ENCODE results near the gene PPFIA4. TPM values are rescaled to one million over a fixed set of nuclear protein-coding genes. Genes with fewer than 3 reads are reported as not detected.

Gene PPFIA4
- total RNA-seq, 1 experiment from 2014 or later: 4.5 TPM

DNA sequence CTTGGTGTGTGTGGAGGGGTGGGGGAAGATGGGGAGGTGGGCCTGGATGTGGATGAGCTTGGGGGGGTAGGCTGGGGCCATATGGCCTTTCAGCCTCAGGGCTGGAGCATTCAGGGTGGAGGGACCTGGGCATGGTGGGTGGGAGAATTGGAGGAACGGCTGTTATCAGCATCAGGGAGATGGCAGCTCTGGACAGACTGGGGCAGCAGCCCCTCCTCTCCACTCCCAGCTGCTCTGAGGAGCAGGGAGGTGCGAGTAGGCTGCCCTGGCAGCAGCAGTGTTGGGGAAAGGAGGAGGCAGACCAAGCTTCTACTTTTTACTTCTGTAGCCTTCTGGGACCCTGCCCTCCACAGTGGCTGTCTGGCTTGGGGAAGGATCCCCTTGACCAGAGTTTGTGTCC is 10.2 kb downstream of the PPFIA4 start:
- no peak for DNase-seq (ENCODE audit: low read depth, low spot score)
- in situ Hi-C loops (cut with HindIII; ENCODE audit: low pct_unique_long_range_greater_than_20kb, low sequenced_read_pairs): no loop called here

DNA sequence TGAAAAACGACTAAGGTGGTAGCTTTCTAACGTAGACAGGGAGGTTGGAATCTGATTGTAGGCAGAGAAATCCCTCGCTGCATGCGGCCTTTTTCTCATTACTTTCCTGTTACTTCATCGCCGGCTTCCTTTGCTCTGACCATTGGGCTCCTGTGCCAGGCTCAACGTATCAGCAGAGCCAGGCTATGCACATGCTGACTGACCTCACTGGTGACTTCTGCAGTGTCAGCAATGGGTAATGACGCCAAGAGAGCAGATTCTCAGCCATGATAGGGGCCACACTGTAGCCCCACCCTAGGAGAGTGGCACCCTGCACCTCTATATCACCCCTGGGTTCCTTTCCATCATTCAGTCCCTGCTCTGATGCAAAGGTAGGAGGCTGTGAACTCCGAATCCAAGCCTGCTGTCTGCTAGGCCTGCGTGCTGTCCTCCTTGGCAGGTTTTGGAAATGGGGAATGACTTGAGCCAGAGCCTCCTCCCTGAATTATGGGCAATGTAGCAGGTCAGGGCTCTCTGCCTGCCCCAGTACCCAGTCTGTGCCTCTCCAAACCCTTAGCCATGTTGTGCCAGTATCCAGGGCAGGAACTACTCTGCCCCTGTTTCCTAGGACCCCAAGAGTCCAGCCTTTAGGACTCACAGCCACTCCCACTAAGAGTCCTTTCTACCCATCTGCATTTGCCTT is 11.4 kb downstream of the PPFIA4 start:
- no peak for DNase-seq (ENCODE audit: low read depth, low spot score)
- in situ Hi-C loops (cut with HindIII; ENCODE audit: low pct_unique_long_range_greater_than_20kb, low sequenced_read_pairs): no loop called here

DNA sequence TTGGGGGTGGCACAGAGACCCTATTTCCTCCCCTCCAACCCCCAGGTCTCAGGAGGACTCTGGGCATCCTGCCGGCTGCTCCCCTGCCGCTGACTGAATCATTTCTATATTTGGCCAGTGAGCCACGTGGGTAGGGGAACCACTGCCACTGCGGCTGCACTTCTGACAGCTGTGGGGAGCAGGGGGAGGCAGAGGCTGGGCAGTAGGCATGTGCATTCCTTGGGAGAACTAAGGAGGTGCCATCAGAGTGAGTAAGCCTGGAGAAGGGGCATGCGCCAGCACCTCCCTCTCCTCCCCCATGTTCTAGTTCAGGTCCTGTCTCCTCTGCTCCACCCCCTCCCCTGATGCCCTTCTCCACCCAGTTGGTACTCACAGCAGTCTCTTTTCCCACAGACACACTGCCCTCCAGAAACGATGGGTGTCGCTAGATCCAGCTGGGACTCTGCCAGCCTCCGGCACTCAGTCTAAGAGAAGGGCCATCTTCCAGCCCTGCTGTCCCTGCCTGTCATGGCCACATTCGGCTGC is 12.0 kb downstream of the PPFIA4 start:
- in situ Hi-C loops (cut with HindIII; ENCODE audit: low pct_unique_long_range_greater_than_20kb, low sequenced_read_pairs): no loop called here
- peak; percentile 22 for DNase-seq (ENCODE audit: low read depth, low spot score)

DNA sequence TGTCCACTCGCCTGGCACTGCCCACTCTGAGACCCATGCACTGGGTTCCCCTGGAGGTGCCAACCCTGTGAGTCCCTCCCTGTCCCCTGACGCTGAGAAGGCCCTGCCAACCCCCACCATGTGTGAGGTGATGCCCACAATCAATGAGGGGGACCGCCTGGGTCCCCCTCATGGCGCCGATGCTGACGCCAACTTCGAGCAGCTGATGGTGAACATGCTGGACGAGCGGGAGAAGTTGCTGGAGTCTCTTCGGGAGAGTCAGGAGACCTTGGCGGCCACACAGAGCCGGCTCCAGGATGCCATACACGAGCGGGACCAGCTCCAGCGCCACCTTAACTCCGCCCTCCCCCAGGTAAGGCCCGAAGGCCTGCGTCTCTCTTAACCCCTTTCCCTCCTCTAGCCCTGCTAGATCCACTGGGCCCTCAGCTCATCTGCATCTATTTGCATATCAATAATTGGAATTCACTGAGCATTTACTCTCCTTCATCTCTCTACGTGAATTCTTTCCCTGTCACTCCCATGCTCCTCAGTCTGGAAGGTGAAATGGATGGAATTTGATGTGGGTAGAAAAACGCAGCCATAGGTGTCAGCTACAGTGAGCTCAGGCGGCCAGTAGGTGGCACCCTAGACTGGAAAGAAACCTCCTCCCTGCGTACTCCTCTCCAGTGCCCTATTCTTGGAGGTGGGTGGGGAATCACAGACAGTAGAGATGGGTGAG is 12.8 kb downstream of the PPFIA4 start:
- in situ Hi-C loops (cut with HindIII; ENCODE audit: low pct_unique_long_range_greater_than_20kb, low sequenced_read_pairs): no loop called here
- peak; percentile 78 for DNase-seq (ENCODE audit: low read depth, low spot score)

DNA sequence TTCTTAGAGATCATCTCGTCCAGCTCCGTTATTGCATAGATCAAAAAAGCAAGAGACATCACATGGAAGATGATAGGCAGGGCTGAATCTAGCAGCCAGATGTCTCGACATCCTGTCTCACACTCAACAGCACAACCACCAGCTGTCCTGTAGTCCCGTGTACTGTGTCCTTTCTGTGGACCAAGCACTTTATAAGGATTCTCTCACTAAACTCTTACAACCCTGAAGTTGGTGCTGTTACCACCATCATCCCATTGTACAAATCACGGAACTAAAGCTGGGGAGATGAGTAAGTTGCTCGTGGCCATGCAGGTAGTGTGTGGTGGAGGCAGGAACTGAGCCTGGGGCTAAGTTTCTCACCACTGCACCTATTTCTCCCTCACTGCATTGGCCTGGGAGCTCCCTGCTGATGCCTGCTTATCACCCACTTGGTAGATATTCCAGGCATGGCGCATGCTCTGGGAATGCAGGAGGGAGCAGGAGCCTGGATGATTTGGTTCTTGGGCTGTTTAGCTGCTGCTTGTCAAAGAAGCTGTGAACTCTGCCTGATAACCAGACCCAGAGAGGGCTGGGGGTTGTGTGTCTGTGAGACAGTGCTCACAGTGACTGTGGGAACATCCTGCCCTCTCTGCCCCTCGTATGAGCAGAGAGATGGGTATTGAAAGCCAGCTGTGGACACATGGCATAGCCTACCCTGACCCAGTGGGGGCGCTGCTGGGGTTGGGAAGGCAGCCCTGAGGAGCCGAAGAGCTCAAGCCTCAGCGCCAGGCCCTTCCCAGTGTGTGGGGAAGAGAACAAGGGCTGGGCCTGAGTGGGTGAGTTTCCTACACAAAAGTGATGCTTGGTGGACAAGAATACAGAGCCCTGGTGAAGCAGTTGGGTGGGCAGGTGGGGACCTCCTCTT is 13.6 kb downstream of the PPFIA4 start:
- in situ Hi-C loops (cut with HindIII; ENCODE audit: low pct_unique_long_range_greater_than_20kb, low sequenced_read_pairs): no loop called here
- DNase-seq (ENCODE audit: low read depth, low spot score): peak; percentile 46

DNA sequence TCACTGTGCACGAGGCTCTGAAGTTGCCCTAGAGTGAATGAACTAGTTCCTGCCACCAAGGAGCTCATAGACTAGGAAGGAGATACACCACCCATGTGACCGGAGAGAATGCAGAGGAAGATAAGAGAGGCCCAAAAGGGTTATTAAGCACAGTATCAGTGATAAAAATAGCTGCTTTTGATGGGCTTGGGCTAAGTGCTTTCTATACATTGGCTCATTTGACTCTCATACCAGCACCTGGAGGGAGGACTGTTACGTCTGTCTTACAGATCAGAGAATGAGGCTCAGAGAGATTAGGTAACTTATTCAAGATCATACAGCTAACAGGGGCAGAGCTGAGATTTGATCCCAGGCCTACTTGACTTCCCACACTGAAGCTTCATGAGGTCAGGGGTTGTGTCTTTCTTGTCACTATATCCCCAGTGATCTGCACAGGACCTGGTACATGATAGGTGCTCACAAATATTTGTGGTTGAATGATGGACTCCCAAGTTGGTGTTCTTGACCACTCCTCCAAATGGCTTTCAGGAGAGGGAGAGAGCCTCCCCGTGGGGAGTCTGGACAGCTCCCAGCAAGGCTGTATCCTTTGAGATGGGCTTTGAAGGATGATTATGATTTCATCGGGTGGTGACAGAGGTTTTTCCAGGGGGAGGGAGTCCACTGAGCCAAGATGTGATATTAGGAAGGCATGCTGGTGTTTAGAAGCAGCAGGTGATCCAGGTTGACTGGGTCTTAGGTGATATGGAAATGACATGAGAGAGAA is 14.4 kb downstream of the PPFIA4 start:
- in situ Hi-C loops (cut with HindIII; ENCODE audit: low pct_unique_long_range_greater_than_20kb, low sequenced_read_pairs): no loop called here

DNA sequence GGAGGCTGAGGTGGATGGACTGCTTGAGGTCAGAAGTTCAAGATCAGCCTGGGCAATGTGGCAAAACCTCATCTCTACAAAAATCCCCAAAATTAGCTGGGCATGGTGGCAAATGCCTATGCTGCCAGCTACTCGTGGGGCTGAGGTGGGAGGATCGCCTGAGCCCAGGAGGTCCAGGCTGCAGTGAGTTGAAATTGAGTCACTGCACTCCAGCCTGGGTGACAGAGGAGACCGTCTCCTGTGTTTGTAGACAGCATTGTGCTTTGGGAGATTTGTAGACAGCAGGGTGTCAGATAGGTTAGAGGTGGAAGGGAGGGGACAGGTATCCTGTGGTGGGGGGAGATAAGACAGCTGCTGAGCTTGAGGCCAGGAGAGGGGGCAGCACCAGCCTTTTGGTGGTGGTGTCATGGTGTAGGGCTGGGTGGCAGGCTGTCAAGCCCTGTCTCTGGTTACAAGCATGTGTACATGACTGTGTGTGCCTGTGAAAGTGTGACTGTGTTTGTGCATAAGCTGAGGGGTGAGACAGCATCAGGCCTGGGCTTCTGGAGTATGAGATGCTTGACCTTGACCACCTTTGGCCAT is 15.2 kb downstream of the PPFIA4 start:
- in situ Hi-C loops (cut with HindIII; ENCODE audit: low pct_unique_long_range_greater_than_20kb, low sequenced_read_pairs): no loop called here
- no peak for DNase-seq (ENCODE audit: low read depth, low spot score)

More for the DNA sequence above, 14.4 kb downstream of the PPFIA4 start:
- no peak for DNase-seq (ENCODE audit: low read depth, low spot score)

DNA sequence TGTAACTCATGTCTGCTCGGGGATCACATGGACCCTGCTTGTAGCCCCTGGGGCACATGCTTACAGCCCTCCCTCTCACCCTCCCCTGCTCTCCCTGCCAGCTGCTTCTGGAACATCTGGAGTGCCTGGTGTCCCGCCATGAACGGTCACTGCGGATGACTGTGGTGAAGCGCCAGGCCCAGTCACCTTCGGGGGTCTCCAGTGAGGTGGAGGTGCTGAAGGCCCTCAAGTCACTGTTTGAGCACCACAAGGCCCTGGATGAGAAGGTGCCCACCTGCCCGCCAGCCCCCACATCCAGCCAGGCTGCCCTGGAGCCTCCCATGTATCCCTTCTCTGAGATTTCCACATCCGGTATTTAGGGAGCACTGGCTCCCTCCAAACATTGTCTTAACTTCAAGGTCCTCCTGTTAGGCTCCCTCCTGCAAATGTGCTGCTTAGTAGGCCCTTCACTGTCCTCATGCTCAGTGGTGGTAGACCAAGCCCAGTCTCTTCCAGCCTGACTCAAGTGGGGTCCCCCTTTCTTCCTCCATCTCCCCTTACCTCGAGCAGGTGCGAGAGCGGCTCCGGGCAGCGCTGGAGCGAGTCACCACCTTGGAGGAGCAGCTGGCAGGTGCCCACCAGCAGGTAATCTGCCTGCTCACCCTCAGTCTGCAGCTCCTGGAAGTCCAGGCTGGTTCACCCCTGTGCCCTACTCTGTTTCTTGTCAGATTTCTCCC is 17.7 kb downstream of the PPFIA4 start:
- in situ Hi-C loops (cut with HindIII; ENCODE audit: low pct_unique_long_range_greater_than_20kb, low sequenced_read_pairs): no loop called here
- DNase-seq (ENCODE audit: low read depth, low spot score): no peak

DNA sequence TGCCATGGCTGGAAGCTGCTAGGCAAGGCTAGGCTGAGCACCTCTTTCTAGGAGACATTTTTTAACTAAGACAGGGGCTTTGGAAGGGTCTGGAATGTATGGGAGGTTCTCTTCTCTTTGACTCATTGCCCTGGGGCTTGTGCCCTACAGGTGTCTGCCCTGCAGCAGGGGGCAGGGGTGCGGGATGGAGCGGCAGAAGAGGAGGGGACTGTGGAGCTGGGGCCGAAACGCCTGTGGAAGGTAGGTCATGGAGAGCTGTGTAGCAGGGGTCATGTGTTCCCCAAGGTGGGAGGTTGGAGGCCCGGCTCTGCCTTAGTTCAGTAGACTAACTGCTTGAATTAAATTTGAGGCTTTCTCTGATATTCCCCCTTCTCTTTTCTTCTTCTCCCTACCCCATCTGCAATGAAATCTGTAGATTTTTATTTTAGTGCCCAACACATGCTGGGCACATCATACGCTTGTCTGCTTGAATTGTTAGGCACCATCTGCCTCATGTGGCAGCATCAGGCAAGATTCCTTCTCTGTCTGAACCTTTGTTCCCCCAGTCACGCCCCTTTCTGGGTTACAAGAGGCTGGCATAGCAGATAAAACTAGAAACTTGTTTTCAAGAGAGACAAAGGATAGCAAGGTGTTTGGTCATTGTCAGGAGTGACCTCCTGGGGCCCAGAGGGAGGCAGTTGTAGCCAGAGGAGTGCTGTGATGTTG is 18.4 kb downstream of the PPFIA4 start:
- DNase-seq (ENCODE audit: low read depth, low spot score): no peak
- in situ Hi-C loops (cut with HindIII; ENCODE audit: low pct_unique_long_range_greater_than_20kb, low sequenced_read_pairs): no loop called here

DNA sequence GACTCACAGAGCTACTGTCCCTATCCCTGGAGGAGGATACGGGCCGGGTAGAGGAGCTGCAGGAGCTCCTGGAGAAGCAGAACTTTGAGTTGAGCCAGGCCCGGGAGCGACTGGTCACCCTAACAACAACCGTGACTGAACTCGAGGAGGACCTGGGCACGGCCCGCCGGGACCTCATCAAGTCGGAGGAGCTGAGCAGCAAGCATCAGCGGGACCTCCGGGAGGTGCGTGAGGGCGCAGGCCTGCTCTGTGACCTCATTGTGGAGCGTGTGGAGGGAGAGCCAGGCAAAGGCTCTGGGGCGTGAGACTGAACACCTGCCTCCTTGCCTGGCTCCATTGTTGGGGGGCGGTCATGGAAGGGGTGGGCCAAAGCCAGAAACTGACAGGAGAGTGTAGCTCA is 19.0 kb downstream of the PPFIA4 start:
- in situ Hi-C loops (cut with HindIII; ENCODE audit: low pct_unique_long_range_greater_than_20kb, low sequenced_read_pairs): no loop called here
- DNase-seq (ENCODE audit: low read depth, low spot score): no peak

DNA sequence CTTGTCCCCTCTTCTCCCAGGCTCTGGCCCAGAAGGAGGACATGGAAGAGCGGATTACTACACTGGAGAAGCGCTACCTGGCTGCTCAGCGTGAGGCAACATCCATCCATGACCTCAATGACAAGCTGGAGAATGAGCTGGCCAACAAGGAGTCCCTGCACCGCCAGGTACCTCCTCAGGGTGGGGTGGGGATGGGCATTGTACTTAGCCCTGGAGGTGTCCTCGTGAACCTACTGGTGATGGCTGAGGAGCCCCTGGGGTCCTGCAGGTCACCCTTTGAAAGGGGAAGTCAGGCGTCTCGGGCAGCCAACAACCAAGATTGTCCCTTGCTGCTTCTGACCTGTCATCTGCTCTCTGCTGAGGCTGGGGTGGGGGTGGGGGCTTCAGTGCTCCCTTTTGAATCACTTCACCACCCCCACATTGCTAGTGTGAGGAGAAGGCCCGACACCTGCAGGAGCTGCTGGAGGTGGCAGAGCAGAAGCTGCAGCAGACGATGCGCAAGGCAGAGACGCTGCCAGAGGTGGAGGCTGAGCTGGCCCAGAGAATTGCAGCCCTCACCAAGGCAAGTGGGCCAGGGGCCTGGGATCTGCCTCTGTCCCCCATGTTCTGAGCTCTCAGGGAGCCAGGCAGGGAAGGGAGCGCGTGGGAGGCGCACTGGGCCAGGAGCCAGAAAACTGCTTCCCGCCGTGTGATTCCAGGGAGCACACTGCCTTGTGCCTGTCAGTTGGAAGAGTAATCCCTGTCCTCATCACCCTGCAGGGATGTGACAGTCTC is 19.7 kb downstream of the PPFIA4 start:
- in situ Hi-C loops (cut with HindIII; ENCODE audit: low pct_unique_long_range_greater_than_20kb, low sequenced_read_pairs): no loop called here
- DNase-seq (ENCODE audit: low read depth, low spot score): no peak

DNA sequence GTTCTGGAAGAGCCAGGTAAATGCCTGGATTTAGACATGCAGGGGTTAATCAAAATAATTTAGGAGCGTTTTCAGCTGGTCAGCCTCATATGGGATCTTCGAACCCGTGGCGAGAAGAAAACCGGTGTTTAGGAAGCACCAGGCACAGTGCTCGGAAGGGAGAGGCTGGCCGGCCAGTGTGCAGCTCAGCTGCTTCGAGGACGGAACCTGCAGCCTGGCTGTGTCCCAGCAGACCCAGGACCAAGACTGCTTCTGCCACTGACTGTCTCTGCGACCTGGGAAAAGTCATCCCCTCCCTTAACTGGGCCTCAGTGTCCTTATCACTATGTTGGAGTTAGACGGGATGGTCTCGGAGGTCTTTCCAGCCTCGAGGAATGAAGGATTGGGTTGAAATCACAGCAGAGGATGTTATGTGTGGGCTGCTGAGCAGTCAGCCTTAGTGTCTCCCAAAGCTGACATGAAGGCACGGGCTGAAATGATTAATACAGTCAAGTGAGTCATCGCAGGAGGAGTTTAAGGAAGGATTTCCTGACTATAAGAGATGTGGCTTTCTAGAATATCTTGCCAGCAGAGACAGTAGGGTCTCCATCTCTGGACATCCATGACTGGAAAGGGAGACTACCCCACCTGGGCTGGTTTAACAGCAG is 20.8 kb downstream of the PPFIA4 start:
- DNase-seq (ENCODE audit: low read depth, low spot score): no peak
- in situ Hi-C loops (cut with HindIII; ENCODE audit: low pct_unique_long_range_greater_than_20kb, low sequenced_read_pairs): no loop called here

DNA sequence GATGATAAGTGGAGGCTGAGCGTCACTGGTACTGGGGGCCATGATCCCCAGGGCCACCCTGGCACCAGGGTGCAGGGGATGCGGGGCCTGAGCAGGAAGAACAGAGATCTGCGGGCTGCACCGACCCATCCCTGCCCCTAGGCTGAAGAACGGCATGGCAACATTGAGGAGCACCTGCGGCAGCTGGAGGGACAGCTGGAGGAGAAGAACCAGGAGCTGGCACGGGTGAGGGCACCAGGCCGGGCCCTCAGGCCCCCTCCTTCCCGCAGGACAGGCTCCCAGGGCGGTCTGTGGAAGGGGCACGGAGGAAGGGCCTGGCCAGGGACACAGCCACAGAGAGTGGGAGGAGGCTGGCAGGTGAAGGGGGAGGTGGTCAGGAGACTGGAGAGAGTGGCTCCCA is 21.8 kb downstream of the PPFIA4 start:
- no peak for DNase-seq (ENCODE audit: low read depth, low spot score)
- in situ Hi-C loops (cut with HindIII; ENCODE audit: low pct_unique_long_range_greater_than_20kb, low sequenced_read_pairs): no loop called here

DNA sequence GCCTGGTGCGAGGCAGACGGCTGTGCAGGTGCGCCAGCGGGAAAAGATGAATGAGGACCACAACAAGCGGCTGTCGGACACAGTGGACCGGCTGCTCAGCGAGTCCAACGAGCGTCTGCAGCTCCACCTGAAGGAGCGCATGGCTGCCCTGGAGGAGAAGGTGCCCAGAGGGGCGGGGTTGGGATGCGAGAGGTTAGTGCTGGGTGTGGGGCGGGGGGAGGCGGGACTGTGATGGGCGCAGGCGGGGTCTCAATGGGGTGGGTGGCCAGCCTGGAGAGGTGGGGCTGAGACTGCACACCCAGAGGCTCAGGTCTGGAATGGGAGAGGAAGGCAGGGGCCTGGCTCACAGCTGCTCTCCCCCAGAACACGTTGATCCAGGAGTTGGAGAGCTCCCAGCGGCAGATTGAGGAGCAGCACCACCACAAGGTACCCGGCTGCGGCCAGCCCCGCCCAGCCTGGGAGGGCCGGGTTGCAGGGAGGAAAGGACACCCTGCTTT is 22.3 kb downstream of the PPFIA4 start:
- no peak for DNase-seq (ENCODE audit: low read depth, low spot score)
- in situ Hi-C loops (cut with HindIII; ENCODE audit: low pct_unique_long_range_greater_than_20kb, low sequenced_read_pairs): no loop called here

DNA sequence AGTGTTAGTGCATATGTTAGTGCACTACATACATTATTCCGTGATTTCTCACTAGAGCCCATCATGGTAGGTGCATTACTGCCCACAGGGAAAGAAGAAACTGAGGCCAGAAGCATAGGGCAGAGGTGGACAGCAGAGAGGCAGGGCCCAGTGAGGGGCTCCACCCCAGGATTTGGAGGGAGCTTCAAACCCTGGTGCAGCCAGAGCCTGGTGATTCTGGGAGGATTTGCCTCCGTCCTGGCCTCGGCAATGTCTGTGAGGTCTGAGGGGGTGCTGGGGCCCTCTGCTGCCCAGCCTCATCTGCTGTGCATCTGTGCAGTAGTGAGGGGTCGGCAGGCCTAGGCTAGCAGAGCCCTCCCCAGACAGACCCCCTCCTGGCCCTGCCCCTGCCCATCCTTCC is 22.8 kb downstream of the PPFIA4 start:
- in situ Hi-C loops (cut with HindIII; ENCODE audit: low pct_unique_long_range_greater_than_20kb, low sequenced_read_pairs): no loop called here
- no peak for DNase-seq (ENCODE audit: low read depth, low spot score)

Data from SK-MEL-5 (cell line).